ENCODE data around the gene CPA3. TPM values are rescaled to one million over a fixed set of nuclear protein-coding genes. Genes with fewer than 3 reads are reported as not detected.

CPA3 gene
- total and polyA plus RNA-seq, 10 of the 15 experiments (the other 5 are each of a cell fraction or from before 2014, with no cell fraction given), result not detected

- no TSS peak for BruUV-seq (replicated peaks)
- FAIRE-seq (peak; percentile 83), ATAC-seq (peak; percentile 97), DNase-seq (ENCODE audit: low read depth, low spot score) (peak; percentile 19)
- H3K27ac ChIP-seq (ENCODE audit: control insufficient read depth, insufficient read depth), result no peak overlapping the region
- RAD21 ChIA-PET (ENCODE audit: unreplicated experiment), result interaction anchor here (0.7 to 1.2 kb wide), 2 partner anchors 21 to 562 kb away, joined by 3 to 6 read pairs; no protein-coding TSS in a partner anchor
- intact Hi-C loops (cut with micrococcal nuclease; ENCODE audit: unreplicated experiment), result loop anchor here (1.0 to 2.0 kb wide), 3 partner anchors 82 to 563 kb away; no protein-coding TSS in a partner anchor
- no peaks in the 10 kb centered on the region for H4K20me1 ChIP-seq (ENCODE audit: control insufficient read depth, insufficient read depth)
- no peaks in the 10 kb centered on the region for H3K36me3 ChIP-seq (ENCODE audit: control insufficient read depth in 2 of 2, insufficient read depth in 2 of 2, low read length in 1 of 2)
- WGBS (ENCODE audit: insufficient coverage, insufficient replicate concordance, low lambda C conversion rate, missing lambda C conversion rate), result 26% methylated on average over 2 of the region's 2 CpGs
- in situ Hi-C loops (cut with MboI), result loop anchor here (10.0 kb wide), 1 partner anchor 559 kb away; no protein-coding TSS in a partner anchor
- SMC1A ChIA-PET (ENCODE audit: uncharacterized antibody, unreplicated experiment), result interaction anchor here (0.6 to 3.7 kb wide), 3 partner anchors 81 to 867 kb away, joined by 4 to 19 read pairs (median 11); no protein-coding TSS in a partner anchor
- H3K79me2 ChIP-seq (ENCODE audit: control insufficient read depth, insufficient read depth, low read length), result no peaks in the 10 kb centered on the region
- no peak overlapping the region for H3K9ac ChIP-seq (ENCODE audit: control insufficient read depth, insufficient read depth, low read length)
- H3K9me3 ChIP-seq (replicated peaks; ENCODE audit: control insufficient read depth, insufficient read depth, low read length), result no peaks in the 10 kb centered on the region
- POLR2A ChIA-PET, result no interaction called here
- no peaks in the 10 kb centered on the region for H3K4me1 ChIP-seq (ENCODE audit: control insufficient read depth, insufficient read depth, low read length)
- CTCF ChIA-PET, result interaction anchor here (1.2 to 11.7 kb wide), 8 partner anchors 11 to 563 kb away, joined by 3 to 179 read pairs (median 8); partner anchors contain the start of gene CPA3
- no peak overlapping the region for H3K4me3 ChIP-seq
- H3K4me2 ChIP-seq (ENCODE audit: control insufficient read depth, insufficient read depth), result no peak overlapping the region
- H2AFZ ChIP-seq (ENCODE audit: control insufficient read depth, low read depth, low read length), result no peak overlapping the region
- H3K27me3 ChIP-seq (replicated peaks in 1 of 2; ENCODE audit: control insufficient read depth in 2 of 2, insufficient read depth in 2 of 2, low read length in 1 of 2), result peaks cover 0 to 3% of the 10 kb centered on the region in 2 experiments; a peak in 3 of 4 replicates
- no peak for TF ChIP-seq MYB (IDR thresholded peaks at IDR 0.05; ENCODE audit: borderline replicate concordance, low read depth, low read length)
- TF ChIP-seq TAF1 (IDR thresholded peaks at IDR 0.05; ENCODE audit: borderline replicate concordance, low read depth, low read length), result no peak
- peak; percentile 21; the same call in 1 of the 2 replicates for TF ChIP-seq JUNB (IDR thresholded peaks at IDR 0.05)
- peak; percentile 75 for TF ChIP-seq PKNOX1 (IDR thresholded peaks at IDR 0.05)
- no peak for TF ChIP-seq FOXK2 (IDR thresholded peaks at IDR 0.05)
- no peak for TF ChIP-seq USF1 (IDR thresholded peaks at IDR 0.05; ENCODE audit: borderline replicate concordance, extremely low read length, insufficient read depth, low read depth, low read length)
- peak; percentile 69 to 78 (median 75) for TF ChIP-seq CTCF (IDR thresholded peaks at IDR 0.05 in 2 of 3, conservative IDR thresholded peaks at IDR 0.05 in 1 of 3; ENCODE audit: control insufficient read depth in 2 of 3, extremely low read depth in 1 of 3, insufficient read depth in 1 of 3, low read depth in 3 of 3, low read length in 3 of 3)
- TF ChIP-seq POLR2AphosphoS5 (IDR thresholded peaks at IDR 0.05; ENCODE audit: low read length), result no peak
- no peak for TF ChIP-seq ZNF274 (IDR thresholded peaks at IDR 0.05; ENCODE audit: insufficient read depth, insufficient read length)
- peak; percentile 33 for TF ChIP-seq PBX3 (IDR thresholded peaks at IDR 0.05; ENCODE audit: insufficient replicate concordance, low read depth, low read length)
- TF ChIP-seq MTA2 (IDR thresholded peaks at IDR 0.05; ENCODE audit: low read depth), result no peak
- peak; percentile 76 for TF ChIP-seq RAD21 (IDR thresholded peaks at IDR 0.05; ENCODE audit: insufficient read depth, low read depth, low read length)
- TF ChIP-seq PAX5 (IDR thresholded peaks at IDR 0.05; ENCODE audit: borderline replicate concordance, low read depth, low read length), result no peak
- TF ChIP-seq NR2F1 (conservative IDR thresholded peaks at IDR 0.05), result no peak
- no peak for TF ChIP-seq GABPA (IDR thresholded peaks at IDR 0.05; ENCODE audit: low read depth)
- TF ChIP-seq CEBPB (IDR thresholded peaks at IDR 0.05; ENCODE audit: borderline replicate concordance in 1 of 2, low read depth in 2 of 2, low read length in 2 of 2), result no peak
- TF ChIP-seq SREBF1 (IDR thresholded peaks at IDR 0.05; ENCODE audit: low read length), result no peak
- TF ChIP-seq ATF7 (IDR thresholded peaks at IDR 0.05; ENCODE audit: low read depth), result peak; percentile 61
Observed at GRCh38 chr3:148943506-148944205, 78.6 kb downstream of the CPA3 start.
